Measurements from ENCODE around the gene MED12.
A peak's percentile ranks its signal among the peaks of the same experiment; 100 is the strongest.

MED12 gene

GRCh38 chrX:71118032-71118984 lies at the start of gene MED12:
MED12 (plus strand) TSS chrX:71118596; CDS start chrX:71118755, 159 bp downstream.
- H3K27me3 Mint-ChIP-seq, result no peaks in the 10 kb centered on the region

DNA sequence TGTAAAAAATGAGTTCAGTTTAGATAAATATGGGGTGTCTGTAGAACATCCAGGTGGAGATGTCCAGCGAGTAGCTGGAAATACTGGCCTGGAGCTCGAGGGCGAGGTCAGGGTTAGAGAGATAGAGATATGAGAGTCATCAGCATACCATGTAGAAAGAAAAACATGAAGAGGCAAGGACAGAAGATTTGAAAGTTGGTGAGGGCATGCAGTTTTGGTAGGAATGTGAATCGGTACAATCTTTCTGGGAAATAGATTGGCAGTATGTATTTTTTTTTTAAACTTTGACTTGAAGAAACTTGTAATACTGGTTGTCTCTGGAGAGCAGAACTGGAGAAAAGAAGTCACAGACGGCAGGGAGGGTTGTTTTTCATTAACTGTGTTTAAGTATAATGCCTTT lies 47.9 kb upstream of the MED12 start:
- no peak for DNase-seq
- Mint-ChIP-seq H3K27me3 (no peaks in the 10 kb centered on the region), H3K36me3 (ENCODE audit: low read depth) (no peaks in the 10 kb centered on the region), H3K9me3 (no peaks in the 10 kb centered on the region), H3K27ac (no peak overlapping the region), H3K4me3 (no peak overlapping the region), H3K4me1 (peaks cover 11% of the 10 kb centered on the region)
- no peak for ATAC-seq

More at GRCh38 chrX:71118032-71118984, at the start of gene MED12:
- Mint-ChIP-seq H3K36me3 (ENCODE audit: low read depth) (peaks cover 6% of the 10 kb centered on the region), H3K27ac (peak within 1 kb of the TSS; percentile 78), H3K4me1 (peaks cover 27% of the 10 kb centered on the region), H3K4me3 (peak within 1 kb of the TSS; percentile 79), H3K9me3 (no peaks in the 10 kb centered on the region)
- DNase-seq, result peak; percentile 86
- ATAC-seq, result peak; percentile 91

DNA sequence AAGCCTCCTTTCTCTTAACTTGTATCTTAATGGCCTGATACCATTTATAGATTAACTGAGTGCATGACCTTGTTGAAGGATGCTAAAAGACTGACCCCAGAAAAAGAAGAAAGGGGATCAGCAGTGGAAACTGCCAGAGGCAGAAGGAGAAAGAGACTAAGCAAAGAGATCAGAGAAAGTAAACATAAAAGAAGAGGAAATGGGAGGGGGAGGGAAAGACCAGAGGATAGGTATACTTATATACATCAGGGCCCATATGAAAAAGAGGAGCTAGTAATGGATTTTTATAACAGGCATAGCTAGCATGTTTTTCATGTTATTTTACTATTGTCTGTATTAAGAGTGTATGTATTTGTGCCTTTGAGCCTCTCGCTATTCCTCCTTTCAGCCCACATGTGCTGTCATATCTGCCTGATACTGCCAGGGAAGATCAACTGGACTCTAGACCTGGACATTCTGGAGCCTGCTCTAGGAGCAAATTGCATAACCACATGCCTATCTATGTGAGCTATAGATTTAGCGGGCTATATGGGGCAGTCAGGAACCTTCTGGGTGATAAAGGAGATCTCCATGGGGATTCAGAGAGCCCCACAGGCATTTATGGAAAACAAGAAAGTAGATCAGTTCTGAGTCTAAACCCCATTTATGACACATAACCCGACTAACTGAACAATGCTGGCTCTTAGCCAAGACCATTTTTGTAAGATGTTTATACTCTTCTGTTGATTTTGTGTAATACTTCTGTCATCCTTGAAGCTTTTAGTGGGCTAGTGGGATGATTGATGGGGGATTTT lies 36.9 kb upstream of the MED12 start:
- Mint-ChIP-seq H3K27me3 (no peaks in the 10 kb centered on the region), H3K27ac (no peak overlapping the region), H3K36me3 (ENCODE audit: low read depth) (no peaks in the 10 kb centered on the region), H3K4me1 (peaks cover 7% of the 10 kb centered on the region), H3K4me3 (no peak overlapping the region), H3K9me3 (no peaks in the 10 kb centered on the region)
- DNase-seq (no peak), ATAC-seq (no peak)

DNA sequence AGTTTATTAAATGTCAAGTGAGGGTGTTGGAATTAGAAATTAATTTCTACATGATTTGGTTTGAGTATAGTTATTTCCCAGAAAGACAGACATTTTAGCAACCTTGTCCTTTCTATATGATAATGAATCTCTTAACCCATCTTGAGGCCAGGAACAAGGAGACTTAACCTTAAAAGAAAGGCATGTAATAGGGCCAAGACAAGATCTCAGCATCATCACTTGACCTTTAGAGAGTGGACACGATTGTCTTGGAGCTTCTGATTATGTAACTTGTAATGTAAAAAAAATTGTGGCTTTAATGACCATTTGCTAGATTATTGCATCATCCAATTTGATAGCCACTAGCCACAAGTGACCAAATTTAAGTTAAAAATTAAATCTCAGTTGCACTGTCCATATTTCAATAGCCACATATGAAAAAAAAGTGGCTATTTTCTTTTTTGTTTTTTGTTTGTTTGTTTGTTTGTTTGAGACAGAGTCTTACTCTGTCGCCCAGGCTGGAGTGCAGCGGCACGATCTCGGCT lies 36.2 kb upstream of the MED12 start:
- DNase-seq (no peak), ATAC-seq (no peak)
- no peaks in the 10 kb centered on the region for H3K9me3 Mint-ChIP-seq
- no peak overlapping the region for H3K27ac Mint-ChIP-seq
- H3K4me3 Mint-ChIP-seq, result no peak overlapping the region
- no peaks in the 10 kb centered on the region for H3K36me3 Mint-ChIP-seq (ENCODE audit: low read depth)
- H3K4me1 Mint-ChIP-seq, result peaks cover 7% of the 10 kb centered on the region
- H3K27me3 Mint-ChIP-seq, result no peaks in the 10 kb centered on the region

- Mint-ChIP-seq H3K4me1 (peaks cover 7% of the 10 kb centered on the region), H3K27ac (no peak overlapping the region), H3K27me3 (no peaks in the 10 kb centered on the region), H3K4me3 (no peak overlapping the region), H3K36me3 (ENCODE audit: low read depth) (no peaks in the 10 kb centered on the region), H3K9me3 (no peaks in the 10 kb centered on the region)
- ATAC-seq, result no peak
- DNase-seq, result no peak
These were observed 35.6 kb upstream of the MED12 start for GRCh38 chrX:71082822-71083221.

- Mint-ChIP-seq H3K4me3 (no peak overlapping the region), H3K27ac (no peak overlapping the region), H3K9me3 (no peaks in the 10 kb centered on the region), H3K36me3 (ENCODE audit: low read depth) (no peaks in the 10 kb centered on the region), H3K4me1 (peaks cover 7% of the 10 kb centered on the region), H3K27me3 (no peaks in the 10 kb centered on the region)
- ATAC-seq, result no peak
- no peak for DNase-seq
These were observed 32.5 kb upstream of the MED12 start for GRCh38 chrX:71085900-71086299.

DNA sequence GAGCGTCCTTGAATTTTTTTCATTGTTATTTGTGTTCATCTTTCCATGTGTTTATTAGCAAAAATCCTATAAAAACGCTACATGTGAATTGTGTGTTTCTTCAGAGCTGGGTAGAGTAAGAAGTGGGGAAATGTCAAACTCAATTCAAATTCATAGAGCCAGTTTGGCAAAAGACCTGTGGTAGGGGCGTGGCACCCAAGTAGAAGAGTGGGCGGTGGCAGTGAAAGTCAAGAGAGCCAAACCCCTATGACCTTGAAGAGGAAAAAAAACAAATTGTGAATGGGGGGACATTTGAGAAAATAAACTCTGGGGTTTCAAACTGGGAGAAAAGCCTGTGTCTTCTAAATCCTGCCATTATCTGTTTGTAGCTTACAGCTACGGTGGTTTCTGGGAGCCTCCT lies 27.1 kb upstream of the MED12 start:
- ATAC-seq (no peak), DNase-seq (no peak)
- H3K4me3 Mint-ChIP-seq, result no peak overlapping the region
- no peaks in the 10 kb centered on the region for H3K36me3 Mint-ChIP-seq (ENCODE audit: low read depth)
- no peaks in the 10 kb centered on the region for H3K9me3 Mint-ChIP-seq
- H3K27ac Mint-ChIP-seq, result no peak overlapping the region
- H3K4me1 Mint-ChIP-seq, result peaks cover 6% of the 10 kb centered on the region
- H3K27me3 Mint-ChIP-seq, result no peaks in the 10 kb centered on the region

- Mint-ChIP-seq H3K9me3 (no peaks in the 10 kb centered on the region), H3K27me3 (no peaks in the 10 kb centered on the region), H3K4me3 (peak overlapping the region; percentile 87), H3K36me3 (ENCODE audit: low read depth) (no peaks in the 10 kb centered on the region), H3K27ac (peak overlapping the region; percentile 84), H3K4me1 (peaks cover 24% of the 10 kb centered on the region)
- no peak for ATAC-seq
- DNase-seq, result no peak
These were observed 23.4 kb upstream of the MED12 start for GRCh38 chrX:71095033-71095432.

DNA sequence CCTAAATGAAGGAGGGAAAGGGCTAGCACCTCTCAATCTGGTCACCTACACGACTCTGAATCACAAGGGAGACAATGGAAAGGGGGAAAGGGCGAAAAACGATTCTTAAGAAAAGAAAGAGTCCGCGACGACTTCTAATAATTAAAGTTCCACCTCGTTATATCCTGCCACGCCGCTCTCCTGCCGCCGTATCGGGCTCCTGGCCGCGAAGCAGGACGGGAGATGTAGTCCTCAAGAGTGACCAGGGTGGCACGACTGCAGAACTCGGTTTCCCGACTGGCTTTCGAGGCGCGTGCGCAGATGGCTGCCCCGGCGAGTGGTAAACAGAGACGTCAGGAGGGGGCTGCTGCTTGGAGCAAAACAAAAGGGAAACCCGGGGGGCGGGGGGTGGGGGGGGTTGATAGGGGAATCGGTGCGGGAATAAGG lies 22.8 kb upstream of the MED12 start, which contains the start of gene FOXO4:
FOXO4 (plus strand) TSS at position 297 of the 426 bp plus-strand sequence. CDS start 678 bp downstream, outside the sequence.
- no peaks in the 10 kb centered on the region for H3K9me3 Mint-ChIP-seq
- ATAC-seq (peak; percentile 93), DNase-seq (peak; percentile 86)
- H3K36me3 Mint-ChIP-seq (ENCODE audit: low read depth), result no peaks in the 10 kb centered on the region
- peak within 1 kb of the TSS; percentile 84 for H3K27ac Mint-ChIP-seq
- no peaks in the 10 kb centered on the region for H3K27me3 Mint-ChIP-seq
- H3K4me1 Mint-ChIP-seq, result peaks cover 26% of the 10 kb centered on the region
- H3K4me3 Mint-ChIP-seq, result peak within 1 kb of the TSS; percentile 87

- no peak for DNase-seq
- H3K9me3 Mint-ChIP-seq, result no peaks in the 10 kb centered on the region
- peak; percentile 27 for ATAC-seq
- peaks cover 31% of the 10 kb centered on the region for H3K4me1 Mint-ChIP-seq
- no peaks in the 10 kb centered on the region for H3K36me3 Mint-ChIP-seq (ENCODE audit: low read depth)
- H3K27ac Mint-ChIP-seq, result peak overlapping the region; percentile 84
- H3K4me3 Mint-ChIP-seq, result peak overlapping the region; percentile 87
- H3K27me3 Mint-ChIP-seq, result no peaks in the 10 kb centered on the region
These were observed 22.2 kb upstream of the MED12 start for GRCh38 chrX:71095981-71096759.

DNA sequence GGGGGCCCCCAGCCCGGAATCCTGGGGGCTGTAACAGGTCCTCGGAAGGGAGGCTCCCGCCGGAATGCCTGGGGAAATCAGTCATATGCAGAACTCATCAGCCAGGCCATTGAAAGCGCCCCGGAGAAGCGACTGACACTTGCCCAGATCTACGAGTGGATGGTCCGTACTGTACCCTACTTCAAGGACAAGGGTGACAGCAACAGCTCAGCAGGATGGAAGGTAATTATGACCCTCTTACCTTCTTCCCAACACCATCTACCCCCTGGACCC lies 21.7 kb upstream of the MED12 start:
- DNase-seq, result no peak
- Mint-ChIP-seq H3K27me3 (no peaks in the 10 kb centered on the region), H3K4me3 (peak overlapping the region; percentile 87), H3K27ac (no peak overlapping the region), H3K4me1 (peaks cover 37% of the 10 kb centered on the region), H3K36me3 (ENCODE audit: low read depth) (no peaks in the 10 kb centered on the region), H3K9me3 (no peaks in the 10 kb centered on the region)
- no peak for ATAC-seq

DNA sequence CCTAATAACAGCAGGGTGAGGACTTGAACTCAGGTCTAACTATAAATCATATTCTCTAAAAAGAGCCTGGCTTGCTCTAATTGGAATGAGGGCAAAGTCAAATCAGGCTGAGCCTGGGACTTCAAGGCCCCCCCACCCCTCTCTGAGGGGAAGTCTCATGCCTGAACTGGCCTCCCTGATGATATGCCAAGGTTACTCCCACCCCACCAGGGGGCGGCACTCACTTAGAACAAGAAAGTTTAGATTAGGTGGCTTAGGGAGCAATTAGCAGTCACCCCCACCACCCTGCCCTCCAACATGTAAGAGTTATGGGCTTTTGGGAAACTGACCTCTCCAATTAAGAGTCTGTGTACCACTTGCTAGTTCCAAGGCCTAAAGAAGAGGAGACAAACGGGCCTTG lies 20.1 kb upstream of the MED12 start:
- no peaks in the 10 kb centered on the region for H3K27me3 Mint-ChIP-seq
- ATAC-seq, result peak; percentile 48
- DNase-seq, result peak; percentile 72
- peaks cover 52% of the 10 kb centered on the region for H3K4me1 Mint-ChIP-seq
- no peaks in the 10 kb centered on the region for H3K36me3 Mint-ChIP-seq (ENCODE audit: low read depth)
- H3K27ac Mint-ChIP-seq, result no peak overlapping the region
- no peak overlapping the region for H3K4me3 Mint-ChIP-seq
- H3K9me3 Mint-ChIP-seq, result no peaks in the 10 kb centered on the region

DNA sequence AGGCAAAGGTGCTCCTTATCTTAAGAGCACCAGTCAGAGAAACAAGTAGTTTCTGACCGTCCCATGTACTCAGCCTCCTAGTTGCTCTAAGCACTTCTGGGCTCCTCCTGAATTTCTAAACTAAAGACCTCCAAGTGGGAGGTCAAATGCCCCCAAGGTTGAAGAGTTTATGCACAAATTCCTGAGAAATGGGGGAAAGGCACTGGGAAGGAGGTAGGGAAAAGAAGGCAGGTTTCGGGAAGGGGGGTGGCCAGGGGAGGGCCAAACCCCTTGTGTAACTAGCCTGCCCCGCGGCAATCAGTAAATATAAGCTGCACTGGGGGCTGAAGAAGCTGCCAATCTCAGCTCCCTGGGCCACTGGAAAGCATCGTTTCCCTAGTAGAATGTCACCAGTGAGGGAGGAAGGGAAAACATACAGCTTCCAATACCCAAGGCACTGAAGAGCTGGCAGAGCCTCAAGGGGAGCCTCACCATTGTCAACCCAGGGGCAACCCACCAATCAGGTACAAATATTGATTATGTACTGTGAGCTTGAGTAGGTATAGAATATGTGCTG lies 19.4 kb upstream of the MED12 start:
- H3K4me1 Mint-ChIP-seq, result peaks cover 59% of the 10 kb centered on the region
- DNase-seq (no peak), ATAC-seq (no peak)
- no peak overlapping the region for H3K27ac Mint-ChIP-seq
- no peak overlapping the region for H3K4me3 Mint-ChIP-seq
- H3K9me3 Mint-ChIP-seq, result no peaks in the 10 kb centered on the region
- no peaks in the 10 kb centered on the region for H3K36me3 Mint-ChIP-seq (ENCODE audit: low read depth)
- no peaks in the 10 kb centered on the region for H3K27me3 Mint-ChIP-seq

GRCh38 chrX:71099736-71100135 lies 18.7 kb upstream of the MED12 start:
- ATAC-seq (no peak), DNase-seq (no peak)
- H3K27ac Mint-ChIP-seq, result no peak overlapping the region
- no peak overlapping the region for H3K4me3 Mint-ChIP-seq
- H3K4me1 Mint-ChIP-seq, result peaks cover 66% of the 10 kb centered on the region
- peaks cover 2% of the 10 kb centered on the region for H3K36me3 Mint-ChIP-seq (ENCODE audit: low read depth)
- no peaks in the 10 kb centered on the region for H3K27me3 Mint-ChIP-seq
- H3K9me3 Mint-ChIP-seq, result no peaks in the 10 kb centered on the region

Data from activated naive CD8-positive, alpha-beta T cell treated with anti-CD3 and anti-CD28 coated beads, Interleukin-2, amount 50 U/mL, for 24 hours (primary cell).